Lung (tissue), 12 donors: ENCODE results near the gene OMP. TPM values are rescaled to one million over a fixed set of nuclear protein-coding genes. Genes with fewer than 3 reads are reported as not detected.

Experiments
- ATAC-seq: fragments of 200-7000 bp; cut with Tn5 transposase; one replicate; pipeline ENCODE4 v1.9.1; 2020; ENCODE audit warnings: moderate number of reproducible peaks; ENCODE audit not compliant: insufficient read depth, low FRiP score
- DNase-seq, 3 donors: peaks; one replicate each; pipeline ENCODE4 v3.0.0-alpha.2; 2013 to 2017
- H3K27ac ChIP-seq, 2 donors: one replicate each; pipeline ENCODE4 v1.5.1; 2013; ENCODE audit warnings: mild to moderate bottlenecking in 2 of 2, moderate library complexity in 2 of 2, control low read depth in 1 of 2, inconsistent platforms in 1 of 2, low read depth in 1 of 2, low read length in 1 of 2
- H3K27me3 ChIP-seq, 3 donors: one replicate each; pipeline ENCODE4 v1.5.1; 2013; ENCODE audit warnings: low read length in 2 of 3; ENCODE audit not compliant: control insufficient read depth in 3 of 3, insufficient read depth in 3 of 3
- H3K36me3 ChIP-seq, 4 donors: one replicate each; pipeline ENCODE4 v1.5.1; 2013; ENCODE audit warnings: low read length in 4 of 4, mild to moderate bottlenecking in 1 of 4, moderate library complexity in 1 of 4; ENCODE audit not compliant: control insufficient read depth in 4 of 4, insufficient read depth in 4 of 4
- H3K4me1 ChIP-seq, 5 donors: one replicate each; pipeline ENCODE4 v1.5.1; 2013; ENCODE audit warnings: low read length in 5 of 5, mild to moderate bottlenecking in 2 of 5, moderate library complexity in 1 of 5; ENCODE audit not compliant: control insufficient read depth in 5 of 5, insufficient read depth in 5 of 5
- H3K4me3 ChIP-seq: one replicate; pipeline ENCODE4 v1.5.1; 2013; ENCODE audit warnings: mild to moderate bottlenecking, control low read depth, moderate library complexity
- H3K9ac ChIP-seq, 2 donors: one replicate each; pipeline ENCODE4 v1.5.1; 2013; ENCODE audit warnings: low read length in 2 of 2, control low read depth in 1 of 2; ENCODE audit not compliant: insufficient read depth in 1 of 2
- H3K9me3 ChIP-seq, 4 donors: one replicate each; pipeline ENCODE4 v1.5.1; 2013; ENCODE audit warnings: low read length in 3 of 4, mild to moderate bottlenecking in 1 of 4, moderate library complexity in 1 of 4; ENCODE audit not compliant: control insufficient read depth in 4 of 4, insufficient read depth in 3 of 4
- CTCF ChIP-seq: IDR thresholded peaks from 2 replicates; pipeline ENCODE4 v1.5.1; 2012; ENCODE audit warnings: mild to moderate bottlenecking; ENCODE audit errors: control extremely low read depth, extremely low read depth
- WGBS, 2 donors: extraction: QIAGEN DNeasy Blood & Tissue Kit; methylation state at CpG; one replicate each; pipeline ENCODE4 v1.1.7; 2013; 5-methylcytosine and 5-hydroxymethylcytosine counted together
- polyA plus RNA-seq, 2 donors: library from polyadenylated mRNA; stranded (reverse); fragments of 200-250 nt; gene quantifications; one replicate each; pipeline ENCODE4 v1.2.1, GENCODE V29; 2013
- total RNA-seq, 2 donors: library from RNA; depleted of rRNA in 1 of 2; stranded (reverse); fragments of >200 nt in 1 of 2; gene quantifications; one replicate each; pipeline ENCODE4 v1.2.1, GENCODE V29; 2014 to 2021
- donor health status: control.
- donor health status: control.
- donor health status: Bipolar disorder and iron deficiency.
- donor health status: healthy.
- donor health status: DM: yes; HTN: yes; CAD: no.

OMP gene
- total and polyA plus RNA-seq, 4 donors: 0.37 to 0.74 (median 0.61) TPM; not detected in 1

GRCh38 chr11:77075425-77075905, 27.2 kb upstream of the OMP start:
- no peak overlapping the region for H3K9ac ChIP-seq
- H3K4me3 ChIP-seq: no peak overlapping the region
- H3K27ac ChIP-seq: no peak overlapping the region
- DNase-seq (peak in 2 of 3 donors; percentile 11 to 29), ATAC-seq (no peak)
- H3K9me3 ChIP-seq: no peaks in the 10 kb centered on the region
- 76 to 78% methylated on average over 5 of the region's 5 CpGs for WGBS, 2 donors
- no peak for TF ChIP-seq CTCF
- no peaks in the 10 kb centered on the region for H3K36me3 ChIP-seq
- H3K4me1 ChIP-seq: peaks cover 0 to 28% (median 23%) of the 10 kb centered on the region in 5 donors
- no peaks in the 10 kb centered on the region for H3K27me3 ChIP-seq

GRCh38 chr11:77079666-77080065, 23.0 kb upstream of the OMP start:
- Histone ChIP-seq H3K27me3 (no peaks in the 10 kb centered on the region), H3K4me1 (peaks cover 0 to 15% (median 8%) of the 10 kb centered on the region in 5 donors), H3K4me3 (no peak overlapping the region), H3K9me3 (no peaks in the 10 kb centered on the region), H3K9ac (no peak overlapping the region), H3K36me3 (no peaks in the 10 kb centered on the region), H3K27ac (no peak overlapping the region)
- TF ChIP-seq CTCF: no peak
- ATAC-seq (no peak), DNase-seq (no peak)
- WGBS, 2 donors: 97 to 99% methylated on average over 2 of the region's 2 CpGs

GRCh38 chr11:77080643-77081210, 21.9 kb upstream of the OMP start:
- Histone ChIP-seq H3K4me1 (peaks cover 0 to 12% (median 6%) of the 10 kb centered on the region in 5 donors), H3K9me3 (no peaks in the 10 kb centered on the region), H3K36me3 (peaks cover 0 to 3% (median 0%) of the 10 kb centered on the region in 4 donors), H3K4me3 (no peak overlapping the region), H3K27me3 (no peaks in the 10 kb centered on the region), H3K27ac (no peak overlapping the region), H3K9ac (no peak overlapping the region)
- 95 to 96% methylated on average over 2 of the region's 2 CpGs for WGBS, 2 donors
- no peak for TF ChIP-seq CTCF
- no peak for ATAC-seq
- DNase-seq: peak in 1 of 3 donors; percentile 1
